HCT116 (cell line): ENCODE results near the gene KLK13. TPM values are rescaled to one million over a fixed set of nuclear protein-coding genes. Genes with fewer than 3 reads are reported as not detected.

Source experiments
- ATAC-seq: fragments of 200-7000 bp; cut with Tn5 transposase; 2 replicates; pipeline ENCODE4 v1.9.1; 2020; ENCODE audit warnings: mild to moderate bottlenecking, moderate library complexity
- BruUV-seq: library from RNA; stranded (reverse); fragments of 400-500 nt; replicated peaks from 2 replicates; lab custom pipeline; 2021; lab: Mats Ljungman, UMichigan
- CTCF ChIA-PET: fragments of 300-600 bp; sonication (Branson Sonifier 250); formaldehyde crosslinking; loops from one replicate; lab custom pipeline; 2021; ENCODE audit warnings: antibody characterized with exemption; lab: Charles Lee
- POLR2A ChIA-PET: fragments of 300-600, 350-600 bp; sonication (Branson Sonifier 250); formaldehyde crosslinking; loops from one replicate; lab custom pipeline; 2021; ENCODE audit warnings: antibody characterized with exemption; lab: Charles Lee
- RAD21 ChIA-PET, 2 experiments: fragments of 300-600 bp; sonication (Branson Sonifier 250); formaldehyde crosslinking; loops; one replicate each; lab custom pipeline; 2023; ENCODE audit warnings: low total read pairs in 2 of 2; ENCODE audit not compliant: uncharacterized antibody in 2 of 2, unreplicated experiment in 2 of 2, low non-redundant PET in 1 of 2; lab: Charles Lee
- DNase-seq: peaks from one replicate; pipeline ENCODE4 v3.0.0-alpha.2; 2010; ENCODE audit warnings: low read depth, low spot score
- H2AFZ ChIP-seq: fragments of 200-600 bp; shearing (Covaris generic), sonication (generic); 2 replicates; pipeline ENCODE4 v1.6.1; 2017; ENCODE audit warnings: low read depth, mixed run types, mixed read lengths, antibody characterized with exemption, low read length; ENCODE audit not compliant: poor library complexity, severe bottlenecking
- H3K27ac ChIP-seq: 2 replicates; pipeline ENCODE4 v1.5.1; 2012; ENCODE audit warnings: low read depth, low read length
- H3K27me3 ChIP-seq: fragments of 200-600 bp; sonication (generic); 2 replicates; pipeline ENCODE4 v1.6.1; 2016; ENCODE audit warnings: mixed run types, low read length, mixed read lengths; ENCODE audit not compliant: insufficient read depth
- H3K36me3 ChIP-seq, 2 experiments: fragments of 200-500 bp in 1 of 2; fragments of 200-600 bp in 1 of 2; sonication (Bioruptor generic) in 1 of 2; sonication (generic) in 1 of 2; 2 replicates each; pipeline versions ENCODE4 v1.5.1 to v1.6.1; 2014 to 2016; ENCODE audit warnings: low read length in 2 of 2, inconsistent platforms in 1 of 2, mixed read lengths in 1 of 2, mixed run types in 1 of 2; ENCODE audit not compliant: insufficient read depth in 2 of 2, control insufficient read depth in 1 of 2
- H3K4me1 ChIP-seq, 2 experiments: fragments of 200-600 bp in 1 of 2; sonication (generic) in 1 of 2; 2 replicates each; pipeline versions ENCODE4 v1.5.1 to v1.6.1; 2012 to 2017; ENCODE audit warnings: low read length in 2 of 2, inconsistent platforms in 1 of 2, mild to moderate bottlenecking in 1 of 2, mixed read lengths in 1 of 2, mixed run types in 1 of 2, moderate library complexity in 1 of 2; ENCODE audit not compliant: insufficient read depth in 2 of 2, control insufficient read depth in 1 of 2
- H3K4me2 ChIP-seq: fragments of 200-600 bp; sonication (generic); 2 replicates; pipeline ENCODE4 v1.6.1; 2017; ENCODE audit warnings: mixed run types, low read length, mixed read lengths
- H3K4me3 ChIP-seq, 2 experiments: fragments of 200-600 bp in 1 of 2; sonication (generic) in 1 of 2; replicated peaks in 1 of 2; 2 replicates each; pipeline ENCODE4 v1.5.1; 2011 to 2016; ENCODE audit warnings: low read length in 2 of 2, control low read depth in 1 of 2, low read depth in 1 of 2, mild to moderate bottlenecking in 1 of 2, mixed read lengths in 1 of 2, mixed run types in 1 of 2
- H3K79me2 ChIP-seq: fragments of 200-600 bp; sonication (generic); 2 replicates; pipeline ENCODE4 v1.6.1; 2017; ENCODE audit warnings: mild to moderate bottlenecking, mixed run types, low read length, moderate library complexity, mixed read lengths; ENCODE audit not compliant: insufficient read depth
- H3K9ac ChIP-seq: fragments of 200-600 bp; sonication (generic); 2 replicates; pipeline ENCODE4 v1.6.1; 2016; ENCODE audit warnings: low read length, mixed read lengths
- H3K9me2 ChIP-seq: fragments of 200-600 bp; sonication (generic), shearing (Covaris generic); 2 replicates; pipeline ENCODE4 v1.6.1; 2017; ENCODE audit warnings: mixed run types, mild to moderate bottlenecking, moderate library complexity; ENCODE audit not compliant: insufficient read depth
- H3K9me3 ChIP-seq, 2 experiments: fragments of 200-500 bp in 1 of 2; fragments of 200-600 bp in 1 of 2; sonication (Bioruptor generic) in 1 of 2; sonication (generic) in 1 of 2; 2 replicates each; pipeline ENCODE4 v1.6.1; 2014 to 2017; ENCODE audit warnings: low read length in 2 of 2, mixed read lengths in 2 of 2, inconsistent platforms in 1 of 2, low read depth in 1 of 2, mild to moderate bottlenecking in 1 of 2, mixed run types in 1 of 2, moderate library complexity in 1 of 2; ENCODE audit not compliant: control insufficient read depth in 1 of 2, insufficient read depth in 1 of 2
- H4K20me1 ChIP-seq: fragments of 200-600 bp; sonication (generic), shearing (Covaris generic); 2 replicates; pipeline ENCODE4 v1.6.1; 2017; ENCODE audit warnings: mixed run types, mild to moderate bottlenecking, moderate library complexity; ENCODE audit not compliant: insufficient read depth
- CBX3 ChIP-seq: IDR thresholded peaks from 2 replicates; pipeline ENCODE4 v1.6.1; 2012; ENCODE audit warnings: low read depth
- ELF1 ChIP-seq: IDR thresholded peaks from 2 replicates; pipeline ENCODE4 v1.6.1; 2012; ENCODE audit warnings: low read depth, borderline replicate concordance
- EZH2 ChIP-seq: fragments of 200-600 bp; sonication (generic); IDR thresholded peaks from 2 replicates; pipeline ENCODE4 v1.6.1; 2017; ENCODE audit warnings: antibody characterized with exemption, mixed run types
- EZH2phosphoT487 ChIP-seq: fragments of 200-600 bp; IDR thresholded peaks from 2 replicates; pipeline ENCODE4 v1.6.1; 2018; ENCODE audit warnings: antibody characterized with exemption, borderline replicate concordance
- FOSL1 ChIP-seq: IDR thresholded peaks from 2 replicates; pipeline ENCODE4 v1.6.1; 2012; ENCODE audit warnings: low read depth
- POLR2A ChIP-seq: IDR thresholded peaks from 2 replicates; pipeline ENCODE4 v1.7.0; 2011; ENCODE audit warnings: borderline replicate concordance; ENCODE audit not compliant: insufficient read depth, insufficient read length; ENCODE audit errors: extremely low read depth
- POLR2AphosphoS5 ChIP-seq: IDR thresholded peaks from 2 replicates; pipeline ENCODE4 v1.6.1; 2011; ENCODE audit warnings: mild to moderate bottlenecking, low read depth, low read length, moderate library complexity
- SIN3A ChIP-seq: IDR thresholded peaks from 2 replicates; pipeline ENCODE4 v1.6.1; 2012; ENCODE audit warnings: low read depth
- SP1 ChIP-seq: IDR thresholded peaks from 2 replicates; pipeline ENCODE4 v1.6.1; 2012; ENCODE audit warnings: low read depth
- SRF ChIP-seq: IDR thresholded peaks from 2 replicates; pipeline ENCODE4 v1.6.1; 2012; ENCODE audit warnings: low read depth
- TCF7L2 ChIP-seq: IDR thresholded peaks from 2 replicates; pipeline ENCODE4 v1.7.0; 2011; ENCODE audit warnings: borderline replicate concordance, inconsistent platforms; ENCODE audit not compliant: insufficient read depth, insufficient read length; ENCODE audit errors: extremely low read depth
- ZBTB33 ChIP-seq: IDR thresholded peaks from 2 replicates; pipeline ENCODE4 v1.6.1; 2011; ENCODE audit warnings: mild to moderate bottlenecking, low read length, moderate library complexity; ENCODE audit not compliant: insufficient replicate concordance; ENCODE audit errors: extremely low read depth
- ZFX ChIP-seq: fragments of 450-650 bp; IDR thresholded peaks from 2 replicates; pipeline ENCODE4 v1.6.1; 2017
- ZNF274 ChIP-seq: fragments of 200-500 bp; sonication (Bioruptor generic); IDR thresholded peaks from 2 replicates; pipeline ENCODE4 v1.6.1; 2014; ENCODE audit warnings: mild to moderate bottlenecking, low read depth, low read length, inconsistent platforms
- intact Hi-C: fragments of 100-400 bp; cut with micrococcal nuclease; formaldehyde crosslinking; loops from 2 replicates; pipeline ENCODE4 v1.10.0; 2022
- total RNA-seq: library from RNA; stranded (reverse); gene quantifications from one replicate; pipeline ENCODE4 v1.2.1, GENCODE V29; 2021; ENCODE audit not compliant: unreplicated experiment
- TF ChIP-seq, protein P1 (sequence below), 3 experiments: fragments of 200-600 bp in 1 of 3; sonication (generic) in 1 of 3; IDR thresholded peaks in 2 of 3; conservative IDR thresholded peaks in 1 of 3; 2 replicates each; pipeline ENCODE4 v1.5.1; 2012 to 2017; ENCODE audit warnings: low read depth in 2 of 3, low read length in 2 of 3, antibody characterized with exemption in 1 of 3, borderline replicate concordance in 1 of 3, control low read depth in 1 of 3, mild to moderate bottlenecking in 1 of 3, mixed read lengths in 1 of 3, mixed run types in 1 of 3, moderate library complexity in 1 of 3; ENCODE audit not compliant: insufficient read depth in 1 of 3

KLK13 gene
- total RNA-seq, 1 experiment from 2014 or later, result 3.2 TPM

- Histone ChIP-seq H3K36me3 (peaks cover 6 to 12% of the 10 kb centered on the region in 2 experiments; a peak in 3 of 4 replicates), H3K9me3 (no peaks in the 10 kb centered on the region), H4K20me1 (no peaks in the 10 kb centered on the region), H3K27ac (peak overlapping the region; percentile 44), H3K9ac (peak overlapping the region; percentile 70), H3K4me2 (peak overlapping the region; percentile 97), H3K4me1 (peaks cover 19 to 37% of the 10 kb centered on the region in 2 experiments), H3K9me2 (no peaks in the 10 kb centered on the region), H2AFZ (no peak overlapping the region), H3K79me2 (peaks cover 40% of the 10 kb centered on the region), H3K4me3 (peak overlapping the region; percentile 93 to 95), H3K27me3 (no peaks in the 10 kb centered on the region)
- ChIA-PET POLR2A (no interaction called here), RAD21 (no interaction called here), CTCF (no interaction called here)
- no peak for TF ChIP-seq SRF
- TF ChIP-seq, protein P1, sequence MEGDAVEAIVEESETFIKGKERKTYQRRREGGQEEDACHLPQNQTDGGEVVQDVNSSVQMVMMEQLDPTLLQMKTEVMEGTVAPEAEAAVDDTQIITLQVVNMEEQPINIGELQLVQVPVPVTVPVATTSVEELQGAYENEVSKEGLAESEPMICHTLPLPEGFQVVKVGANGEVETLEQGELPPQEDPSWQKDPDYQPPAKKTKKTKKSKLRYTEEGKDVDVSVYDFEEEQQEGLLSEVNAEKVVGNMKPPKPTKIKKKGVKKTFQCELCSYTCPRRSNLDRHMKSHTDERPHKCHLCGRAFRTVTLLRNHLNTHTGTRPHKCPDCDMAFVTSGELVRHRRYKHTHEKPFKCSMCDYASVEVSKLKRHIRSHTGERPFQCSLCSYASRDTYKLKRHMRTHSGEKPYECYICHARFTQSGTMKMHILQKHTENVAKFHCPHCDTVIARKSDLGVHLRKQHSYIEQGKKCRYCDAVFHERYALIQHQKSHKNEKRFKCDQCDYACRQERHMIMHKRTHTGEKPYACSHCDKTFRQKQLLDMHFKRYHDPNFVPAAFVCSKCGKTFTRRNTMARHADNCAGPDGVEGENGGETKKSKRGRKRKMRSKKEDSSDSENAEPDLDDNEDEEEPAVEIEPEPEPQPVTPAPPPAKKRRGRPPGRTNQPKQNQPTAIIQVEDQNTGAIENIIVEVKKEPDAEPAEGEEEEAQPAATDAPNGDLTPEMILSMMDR (IDR thresholded peaks at IDR 0.05 in 2 of 3, conservative IDR thresholded peaks at IDR 0.05 in 1 of 3; ENCODE audit: borderline replicate concordance in 1 of 3, insufficient read depth in 1 of 3, low read depth in 2 of 3, low read length in 2 of 3), result 0 out of 6 replicates have a peak, but pooled peaks of 1 of the 3 experiments have one; percentile 3
- TF ChIP-seq SP1, result no peak
- BruUV-seq, result TSS peak; percentile 62
- ATAC-seq, result peak; percentile 33
- intact Hi-C loops, result no loop called here
- peak; percentile 15 for DNase-seq
Measured at GRCh38 chr19:51107406-51108065, 42.6 kb upstream of the KLK13 start.

- H3K79me2 ChIP-seq, result peaks cover 44% of the 10 kb centered on the region
- H4K20me1 ChIP-seq, result no peaks in the 10 kb centered on the region
- POLR2A ChIA-PET, result no interaction called here
- no peaks in the 10 kb centered on the region for H3K27me3 ChIP-seq
- peaks cover 9 to 14% of the 10 kb centered on the region in 2 experiments for H3K4me1 ChIP-seq
- no peak for ATAC-seq
- no peak overlapping the region for H3K4me2 ChIP-seq
- DNase-seq, result no peak
- H2AFZ ChIP-seq, result no peak overlapping the region
- intact Hi-C loops, result no loop called here
- H3K27ac ChIP-seq, result no peak overlapping the region
- H3K9me3 ChIP-seq, result no peaks in the 10 kb centered on the region
- H3K4me3 ChIP-seq, result no peak overlapping the region
- H3K9ac ChIP-seq, result no peak overlapping the region
- BruUV-seq, result no TSS peak
- H3K9me2 ChIP-seq, result no peaks in the 10 kb centered on the region
- CTCF ChIA-PET, result no interaction called here
- H3K36me3 ChIP-seq, result peaks cover 6 to 18% of the 10 kb centered on the region in 2 experiments; a peak in 3 of 4 replicates
- RAD21 ChIA-PET, result no interaction called here
- TF ChIP-seq POLR2A (no peak), POLR2AphosphoS5 (no peak), ZFX (no peak), EZH2phosphoT487 (no peak), CBX3 (no peak), SIN3A (no peak), EZH2 (no peak), ELF1 (no peak), FOSL1 (no peak), ZBTB33 (no peak), TCF7L2 (no peak), ZNF274 (no peak)
Measured at GRCh38 chr19:51103926-51104341, 39.0 kb upstream of the KLK13 start.
